Activated T-cell treated with anti-CD3 and anti-CD28 coated beads, Interleukin-2, amount 50 U/mL, for 48 hours (primary cell): ENCODE measurements around the gene GRM7.

Experiments used
- DNase-seq, 2 experiments: peaks; one replicate each; pipeline ENCODE4 v3.0.0-alpha.2; 2020

The GRM7 gene

GRCh38 chr3:7249493-7250076 is 388.7 kb downstream of the GRM7 start:
- DNase-seq = no peak

- DNase-seq = no peak
These were observed 393.3 kb downstream of the GRM7 start for GRCh38 chr3:7254251-7254650.

GRCh38 chr3:7260975-7261374 is 400.1 kb downstream of the GRM7 start:
- no peak for DNase-seq

GRCh38 chr3:7263347-7264195 is 402.7 kb downstream of the GRM7 start:
- DNase-seq = no peak

GRCh38 chr3:7264196-7264526 is 403.2 kb downstream of the GRM7 start:
- DNase-seq = no peak

GRCh38 chr3:7265736-7266135 is 404.8 kb downstream of the GRM7 start:
- DNase-seq = no peak

GRCh38 chr3:7266551-7266950 is 405.6 kb downstream of the GRM7 start:
- no peak for DNase-seq

GRCh38 chr3:7270731-7271130 is 409.8 kb downstream of the GRM7 start:
- no peak for DNase-seq

GRCh38 chr3:7271631-7272030 is 410.7 kb downstream of the GRM7 start:
- no peak for DNase-seq

- DNase-seq = no peak
These were observed 411.3 kb downstream of the GRM7 start for GRCh38 chr3:7272203-7272602.

GRCh38 chr3:7275396-7275795 is 414.5 kb downstream of the GRM7 start:
- no peak for DNase-seq

GRCh38 chr3:7280318-7280717 is 419.4 kb downstream of the GRM7 start:
- DNase-seq = no peak

GRCh38 chr3:7282988-7283387 is 422.1 kb downstream of the GRM7 start:
- no peak for DNase-seq

- no peak for DNase-seq
These were observed 424.6 kb downstream of the GRM7 start for GRCh38 chr3:7285505-7285904.

- DNase-seq = no peak
These were observed 427.2 kb downstream of the GRM7 start for GRCh38 chr3:7288133-7288532.

GRCh38 chr3:7289121-7289520 is 428.2 kb downstream of the GRM7 start:
- no peak for DNase-seq

- DNase-seq = no peak
These were observed 429.3 kb downstream of the GRM7 start for GRCh38 chr3:7290077-7290825.

- no peak for DNase-seq
These were observed 431.4 kb downstream of the GRM7 start for GRCh38 chr3:7292362-7292761.

- DNase-seq = no peak
These were observed 432.4 kb downstream of the GRM7 start for GRCh38 chr3:7293286-7293685.

GRCh38 chr3:7305561-7305960 is 444.6 kb downstream of the GRM7 start:
- no peak for DNase-seq

- no peak for DNase-seq
These were observed 446.0 kb downstream of the GRM7 start for GRCh38 chr3:7306901-7307300.

GRCh38 chr3:7307410-7307809 is 446.5 kb downstream of the GRM7 start:
- no peak for DNase-seq

GRCh38 chr3:7309641-7310102 is 448.8 kb downstream of the GRM7 start:
- DNase-seq = no peak

GRCh38 chr3:7315037-7315436 is 454.1 kb downstream of the GRM7 start:
- no peak for DNase-seq
